ENCODE data around the gene CACNA1S. TPM values are rescaled to one million over a fixed set of nuclear protein-coding genes. Genes with fewer than 3 reads are reported as not detected.

The CACNA1S gene
- total RNA-seq, 1 experiment from 2014 or later, result not detected

DNA sequence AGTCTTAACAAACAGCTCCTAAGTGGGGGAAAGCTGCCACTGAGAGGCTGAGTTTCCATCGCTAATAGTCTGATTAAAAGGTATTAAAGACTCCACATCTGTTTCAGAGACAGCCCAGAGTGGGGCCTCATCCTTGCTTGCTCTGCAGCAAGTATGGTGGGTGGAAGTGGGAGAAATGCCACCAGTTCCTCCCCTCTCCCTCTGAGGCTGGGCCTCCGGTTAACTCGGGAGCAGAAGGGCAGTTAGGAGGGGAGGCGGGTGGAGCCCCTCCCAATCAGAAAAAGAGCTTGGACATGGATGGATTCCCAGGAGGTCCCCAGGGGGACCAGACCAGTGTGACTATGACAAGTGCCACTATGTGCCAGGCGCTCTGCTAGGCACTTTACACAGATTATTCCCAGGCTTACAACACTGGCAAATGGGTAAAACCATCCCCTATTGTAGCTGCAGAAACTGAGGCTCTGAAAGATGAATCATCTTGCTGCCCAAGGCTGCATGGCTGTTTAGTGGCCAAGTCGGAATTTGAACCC, 26.1 kb upstream of the CACNA1S start:
- intact Hi-C loops (cut with micrococcal nuclease; ENCODE audit: unreplicated experiment), result no loop called here
- no peak overlapping the region for H3K27ac ChIP-seq (ENCODE audit: low read depth, low read length, poor library complexity, severe bottlenecking)
- H3K4me1 ChIP-seq (ENCODE audit: insufficient read depth, low read length, poor library complexity, severe bottlenecking), result peaks cover 5% of the 10 kb centered on the region
- no peaks in the 10 kb centered on the region for H3K27me3 ChIP-seq (replicated peaks; ENCODE audit: insufficient read depth, low read depth, low read length, poor library complexity)
- H3K9me3 ChIP-seq (ENCODE audit: low read depth, low read length, poor library complexity, severe bottlenecking), result no peaks in the 10 kb centered on the region
- no peak overlapping the region for H3K4me3 ChIP-seq (ENCODE audit: low read depth, low read length, poor library complexity, severe bottlenecking)
- DNase-seq (ENCODE audit: low spot score), result no peak
- TF ChIP-seq EZH2 (IDR thresholded peaks at IDR 0.05; ENCODE audit: borderline replicate concordance, low read depth, low read length, poor library complexity, severe bottlenecking), result no peak
- TF ChIP-seq, protein P1, sequence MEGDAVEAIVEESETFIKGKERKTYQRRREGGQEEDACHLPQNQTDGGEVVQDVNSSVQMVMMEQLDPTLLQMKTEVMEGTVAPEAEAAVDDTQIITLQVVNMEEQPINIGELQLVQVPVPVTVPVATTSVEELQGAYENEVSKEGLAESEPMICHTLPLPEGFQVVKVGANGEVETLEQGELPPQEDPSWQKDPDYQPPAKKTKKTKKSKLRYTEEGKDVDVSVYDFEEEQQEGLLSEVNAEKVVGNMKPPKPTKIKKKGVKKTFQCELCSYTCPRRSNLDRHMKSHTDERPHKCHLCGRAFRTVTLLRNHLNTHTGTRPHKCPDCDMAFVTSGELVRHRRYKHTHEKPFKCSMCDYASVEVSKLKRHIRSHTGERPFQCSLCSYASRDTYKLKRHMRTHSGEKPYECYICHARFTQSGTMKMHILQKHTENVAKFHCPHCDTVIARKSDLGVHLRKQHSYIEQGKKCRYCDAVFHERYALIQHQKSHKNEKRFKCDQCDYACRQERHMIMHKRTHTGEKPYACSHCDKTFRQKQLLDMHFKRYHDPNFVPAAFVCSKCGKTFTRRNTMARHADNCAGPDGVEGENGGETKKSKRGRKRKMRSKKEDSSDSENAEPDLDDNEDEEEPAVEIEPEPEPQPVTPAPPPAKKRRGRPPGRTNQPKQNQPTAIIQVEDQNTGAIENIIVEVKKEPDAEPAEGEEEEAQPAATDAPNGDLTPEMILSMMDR (conservative IDR thresholded peaks at IDR 0.05; ENCODE audit: low read depth, low read length), result no peak
- H3K36me3 ChIP-seq (ENCODE audit: insufficient read depth, low read length, poor library complexity, severe bottlenecking), result peaks cover 20% of the 10 kb centered on the region
- no TSS peak for BruUV-seq (replicated peaks)
- CTCF ChIA-PET, result no interaction called here
- POLR2A ChIA-PET (ENCODE audit: low non-redundant PET), result no interaction called here

DNA sequence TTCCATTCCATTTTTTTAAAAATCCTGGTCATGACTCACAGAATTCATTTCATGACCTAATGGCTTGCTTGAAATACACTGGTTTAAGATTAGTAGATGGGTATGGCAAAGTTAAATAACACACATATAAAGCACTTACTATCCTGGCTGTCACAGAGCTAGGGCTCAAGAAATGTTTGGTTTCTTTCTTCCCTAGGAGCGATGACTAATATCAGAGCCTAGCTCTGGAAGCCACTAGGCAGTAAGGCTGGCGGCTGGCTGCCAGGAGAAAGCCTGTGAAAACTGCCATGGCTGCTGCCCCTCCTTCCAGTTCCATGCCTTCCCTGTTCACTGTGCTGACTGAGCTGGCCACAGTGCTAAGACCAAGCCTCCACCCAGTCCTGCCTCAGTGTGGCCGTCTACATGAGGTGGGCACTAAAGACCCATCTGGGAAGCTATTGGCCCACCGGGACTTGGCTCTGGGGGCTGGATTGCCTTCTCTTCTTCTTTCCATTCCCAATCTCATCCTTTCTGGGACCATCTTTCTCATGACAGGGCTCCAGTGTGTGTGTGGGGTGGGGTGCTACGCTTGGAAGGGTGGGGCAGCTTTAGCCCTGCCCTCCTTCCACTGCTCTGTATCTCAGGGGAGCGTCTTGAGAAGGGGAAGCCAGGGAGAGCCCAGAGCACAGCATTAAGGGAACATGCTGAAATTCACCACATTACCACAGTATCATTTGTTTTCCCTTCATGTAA, 25.5 kb upstream of the CACNA1S start:
- no TSS peak for BruUV-seq (replicated peaks)
- intact Hi-C loops (cut with micrococcal nuclease; ENCODE audit: unreplicated experiment), result no loop called here
- DNase-seq (ENCODE audit: low spot score), result no peak
- Histone ChIP-seq H3K36me3 (ENCODE audit: insufficient read depth, low read length, poor library complexity, severe bottlenecking) (peaks cover 14% of the 10 kb centered on the region), H3K27me3 (replicated peaks; ENCODE audit: insufficient read depth, low read depth, low read length, poor library complexity) (no peaks in the 10 kb centered on the region), H3K4me3 (ENCODE audit: low read depth, low read length, poor library complexity, severe bottlenecking) (no peak overlapping the region), H3K9me3 (ENCODE audit: low read depth, low read length, poor library complexity, severe bottlenecking) (no peaks in the 10 kb centered on the region), H3K4me1 (ENCODE audit: insufficient read depth, low read length, poor library complexity, severe bottlenecking) (peaks cover 5% of the 10 kb centered on the region), H3K27ac (ENCODE audit: low read depth, low read length, poor library complexity, severe bottlenecking) (no peak overlapping the region)
- no peak for TF ChIP-seq EZH2 (IDR thresholded peaks at IDR 0.05; ENCODE audit: borderline replicate concordance, low read depth, low read length, poor library complexity, severe bottlenecking)
- TF ChIP-seq, protein P1 (conservative IDR thresholded peaks at IDR 0.05; ENCODE audit: low read depth, low read length), result no peak
- CTCF ChIA-PET, result no interaction called here
- POLR2A ChIA-PET (ENCODE audit: low non-redundant PET), result no interaction called here

DNA sequence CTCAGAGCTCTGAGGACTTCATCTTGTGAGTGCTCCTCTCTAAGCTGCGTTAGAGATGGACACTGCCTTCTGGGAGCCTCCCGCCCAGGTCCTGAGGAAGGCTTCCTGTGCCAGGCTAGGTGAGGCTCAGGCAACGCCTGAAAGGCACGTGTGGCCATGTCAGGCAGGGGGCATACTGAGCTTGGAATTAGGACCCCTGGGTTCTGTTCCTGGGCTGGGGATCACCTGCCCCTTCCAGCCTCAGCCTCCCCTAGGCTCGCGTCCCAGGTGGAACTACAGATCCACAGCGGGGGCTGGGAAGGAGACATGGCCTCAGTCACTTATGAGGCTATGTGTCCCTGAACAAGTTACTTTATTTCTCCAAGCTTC, 24.8 kb upstream of the CACNA1S start:
- DNase-seq (ENCODE audit: low spot score), result no peak
- TF ChIP-seq EZH2 (IDR thresholded peaks at IDR 0.05; ENCODE audit: borderline replicate concordance, low read depth, low read length, poor library complexity, severe bottlenecking), result no peak
- TF ChIP-seq, protein P1 (conservative IDR thresholded peaks at IDR 0.05; ENCODE audit: low read depth, low read length), result no peak
- Histone ChIP-seq H3K4me3 (ENCODE audit: low read depth, low read length, poor library complexity, severe bottlenecking) (no peak overlapping the region), H3K27me3 (replicated peaks; ENCODE audit: insufficient read depth, low read depth, low read length, poor library complexity) (no peaks in the 10 kb centered on the region), H3K27ac (ENCODE audit: low read depth, low read length, poor library complexity, severe bottlenecking) (no peak overlapping the region), H3K9me3 (ENCODE audit: low read depth, low read length, poor library complexity, severe bottlenecking) (no peaks in the 10 kb centered on the region), H3K4me1 (ENCODE audit: insufficient read depth, low read length, poor library complexity, severe bottlenecking) (peaks cover 5% of the 10 kb centered on the region), H3K36me3 (ENCODE audit: insufficient read depth, low read length, poor library complexity, severe bottlenecking) (peaks cover 11% of the 10 kb centered on the region)
- BruUV-seq (replicated peaks), result no TSS peak
- POLR2A ChIA-PET (ENCODE audit: low non-redundant PET), result no interaction called here
- intact Hi-C loops (cut with micrococcal nuclease; ENCODE audit: unreplicated experiment), result no loop called here
- CTCF ChIA-PET, result no interaction called here

Measured in A673 (cell line).